GM12864 (cell line): ENCODE results near the gene TOGARAM2.

Experiments used
- DNase-seq: peaks from one replicate; pipeline ENCODE4 v3.0.0-alpha.2; 2011; ENCODE audit warnings: low read depth
- H3K4me3 ChIP-seq: 2 replicates; pipeline ENCODE4 v1.5.1; 2011; ENCODE audit warnings: mild to moderate bottlenecking, low read depth, low read length, control low read depth
- TF ChIP-seq, protein P1 (sequence below): IDR thresholded peaks from 2 replicates; pipeline ENCODE4 v1.5.1; 2011; ENCODE audit warnings: low read depth, mild to moderate bottlenecking, moderate library complexity, low read length, control low read depth, inconsistent platforms; ENCODE audit errors: missing control alignments

The TOGARAM2 gene

DNA sequence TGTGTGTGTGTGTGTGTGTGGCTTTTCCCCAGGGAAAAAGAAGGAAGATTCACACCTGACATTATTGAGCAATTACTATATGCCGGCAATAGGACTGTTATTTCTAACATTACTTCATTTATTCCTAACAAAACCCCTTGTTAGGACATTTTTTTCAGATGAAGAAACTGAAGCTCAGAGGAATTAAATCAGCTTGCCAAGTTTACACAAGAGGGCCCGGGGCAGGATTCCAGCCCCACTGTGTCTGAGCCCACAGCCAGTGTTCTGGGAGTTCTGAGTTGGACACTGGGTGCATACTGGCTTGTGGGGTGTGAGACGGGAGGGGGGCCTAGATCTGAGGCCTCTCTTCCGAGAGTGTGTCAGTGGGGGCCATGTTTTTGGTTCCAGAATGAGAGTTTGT, 9.9 kb downstream of the TOGARAM2 start:
- TF ChIP-seq, protein P1, sequence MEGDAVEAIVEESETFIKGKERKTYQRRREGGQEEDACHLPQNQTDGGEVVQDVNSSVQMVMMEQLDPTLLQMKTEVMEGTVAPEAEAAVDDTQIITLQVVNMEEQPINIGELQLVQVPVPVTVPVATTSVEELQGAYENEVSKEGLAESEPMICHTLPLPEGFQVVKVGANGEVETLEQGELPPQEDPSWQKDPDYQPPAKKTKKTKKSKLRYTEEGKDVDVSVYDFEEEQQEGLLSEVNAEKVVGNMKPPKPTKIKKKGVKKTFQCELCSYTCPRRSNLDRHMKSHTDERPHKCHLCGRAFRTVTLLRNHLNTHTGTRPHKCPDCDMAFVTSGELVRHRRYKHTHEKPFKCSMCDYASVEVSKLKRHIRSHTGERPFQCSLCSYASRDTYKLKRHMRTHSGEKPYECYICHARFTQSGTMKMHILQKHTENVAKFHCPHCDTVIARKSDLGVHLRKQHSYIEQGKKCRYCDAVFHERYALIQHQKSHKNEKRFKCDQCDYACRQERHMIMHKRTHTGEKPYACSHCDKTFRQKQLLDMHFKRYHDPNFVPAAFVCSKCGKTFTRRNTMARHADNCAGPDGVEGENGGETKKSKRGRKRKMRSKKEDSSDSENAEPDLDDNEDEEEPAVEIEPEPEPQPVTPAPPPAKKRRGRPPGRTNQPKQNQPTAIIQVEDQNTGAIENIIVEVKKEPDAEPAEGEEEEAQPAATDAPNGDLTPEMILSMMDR: no peak
- H3K4me3 ChIP-seq: no peak overlapping the region
- DNase-seq: no peak

DNA sequence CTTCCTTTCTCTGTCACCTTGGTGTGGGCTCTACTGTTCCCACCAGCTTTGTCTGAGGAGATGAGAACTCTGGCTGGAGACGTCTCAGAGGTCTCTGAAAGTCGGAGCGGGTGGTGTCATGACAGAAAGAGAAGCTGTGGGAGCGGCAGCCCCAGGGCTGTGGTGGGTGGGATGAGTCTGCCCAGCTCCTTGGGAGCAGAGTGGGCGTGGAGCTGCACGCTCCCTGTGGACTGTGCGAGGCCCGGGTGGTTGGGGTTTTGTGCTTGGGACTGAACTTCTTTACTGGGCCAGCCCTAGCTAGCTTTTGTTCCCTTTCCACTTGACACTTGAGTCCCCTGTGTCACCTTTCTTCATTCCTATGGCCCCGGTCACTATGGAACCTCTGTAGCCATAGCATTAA, 10.4 kb downstream of the TOGARAM2 start:
- no peak for DNase-seq
- TF ChIP-seq, protein P1: no peak

GRCh38 chr2:28993206-28993960, 12.3 kb downstream of the TOGARAM2 start:
- no peak for DNase-seq
- no peak overlapping the region for H3K4me3 ChIP-seq
- TF ChIP-seq, protein P1: no peak

More for the DNA sequence above, 10.4 kb downstream of the TOGARAM2 start:
- no peak overlapping the region for H3K4me3 ChIP-seq

DNA sequence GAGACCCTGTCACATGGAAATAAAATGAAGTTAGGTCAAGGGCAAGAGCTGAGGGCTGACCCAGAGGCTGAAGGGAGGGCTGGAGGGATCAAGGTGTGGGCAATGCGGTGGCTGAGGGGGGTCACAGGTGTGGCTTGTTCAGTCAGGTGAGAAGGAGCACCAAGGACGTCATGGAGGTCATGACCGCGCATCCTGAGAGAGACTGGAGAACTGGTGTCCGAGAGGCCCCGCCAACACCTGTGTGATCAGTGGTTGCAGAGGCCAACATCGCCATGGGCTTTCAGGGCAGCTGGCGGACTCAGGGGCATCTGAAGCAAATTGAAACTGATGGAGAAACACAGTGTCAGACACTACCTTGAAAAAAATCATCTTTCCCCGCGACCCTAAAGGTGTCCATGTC, 13.0 kb downstream of the TOGARAM2 start:
- H3K4me3 ChIP-seq: no peak overlapping the region
- DNase-seq: no peak
- TF ChIP-seq, protein P1: no peak

- no peak overlapping the region for H3K4me3 ChIP-seq
- no peak for DNase-seq
- TF ChIP-seq, protein P1: no peak
Observed at GRCh38 chr2:28994679-28995078, 13.6 kb downstream of the TOGARAM2 start.

- H3K4me3 ChIP-seq: no peak overlapping the region
- TF ChIP-seq, protein P1: no peak
- DNase-seq: no peak
Observed at GRCh38 chr2:28995765-28996750, 15.0 kb downstream of the TOGARAM2 start.
